Dermis blood vessel endothelial cell (primary cell): ENCODE measurements around the gene PTN. TPM values are rescaled to one million over a fixed set of nuclear protein-coding genes. Genes with fewer than 3 reads are reported as not detected.

Experiments used
- DNase-seq: peaks from one replicate; pipeline ENCODE4 v3.0.0; 2010
- total RNA-seq: library from RNA; depleted of rRNA; stranded (reverse); fragments of >200 nt; gene quantifications from 2 replicates; pipeline ENCODE4 v1.2.3, GENCODE V29; 2014

PTN gene, protein sequence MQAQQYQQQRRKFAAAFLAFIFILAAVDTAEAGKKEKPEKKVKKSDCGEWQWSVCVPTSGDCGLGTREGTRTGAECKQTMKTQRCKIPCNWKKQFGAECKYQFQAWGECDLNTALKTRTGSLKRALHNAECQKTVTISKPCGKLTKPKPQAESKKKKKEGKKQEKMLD
- total RNA-seq = under 0.01 TPM in 1 of 2 replicates, not detected in the other

DNA sequence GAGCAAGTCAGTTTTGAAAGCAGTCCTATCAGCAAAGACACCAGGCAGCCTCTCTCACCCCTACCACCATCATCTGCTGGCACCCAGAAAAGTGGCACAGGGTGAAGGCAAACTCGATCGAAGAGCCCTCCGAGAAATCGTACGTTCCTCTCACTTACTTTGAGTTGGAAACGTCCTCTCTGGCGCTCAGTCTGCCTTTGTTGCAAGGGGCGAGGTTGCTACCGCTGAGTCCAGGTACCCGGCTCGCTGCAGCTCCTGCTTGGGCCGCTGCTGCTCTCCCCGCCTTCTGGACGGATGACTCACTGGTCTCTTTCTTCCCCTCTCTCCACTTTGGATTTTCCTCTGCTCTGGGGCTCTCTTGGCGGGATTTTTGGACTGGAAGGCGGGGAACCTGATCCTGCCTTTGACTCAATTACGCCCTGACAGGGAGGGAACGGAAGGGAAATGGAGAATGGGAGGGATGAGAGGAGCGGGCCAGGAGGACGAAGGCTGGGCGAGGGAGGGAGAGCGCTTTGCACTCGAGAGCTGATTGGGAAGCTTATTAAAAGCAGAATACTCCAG is at the start of gene PTN:
TSS of gene PTN (minus strand) at position 453 of the 561 bp plus-strand sequence. CDS start 88,760 bp downstream, outside the sequence.
- DNase-seq = no peak

DNA sequence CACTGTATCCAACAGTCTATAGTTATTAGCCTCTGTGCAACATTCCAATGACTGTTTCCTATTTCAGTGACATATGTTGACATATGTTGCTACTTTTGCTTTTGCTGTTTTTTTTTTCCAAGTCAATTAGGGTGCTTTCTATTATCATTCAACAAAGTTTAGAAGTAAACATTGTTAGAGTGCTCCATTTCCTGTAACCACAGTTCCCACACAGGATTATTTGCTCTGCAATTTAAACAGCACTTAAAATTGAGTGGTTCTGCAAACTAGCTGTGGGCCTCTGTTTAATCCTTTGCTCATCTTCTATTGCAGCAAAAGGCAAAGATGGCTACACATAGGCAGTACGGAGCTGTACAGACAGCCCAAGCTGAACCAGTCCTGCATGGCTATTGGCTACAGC is 46.5 kb upstream of the PTN start:
- DNase-seq = no peak

DNA sequence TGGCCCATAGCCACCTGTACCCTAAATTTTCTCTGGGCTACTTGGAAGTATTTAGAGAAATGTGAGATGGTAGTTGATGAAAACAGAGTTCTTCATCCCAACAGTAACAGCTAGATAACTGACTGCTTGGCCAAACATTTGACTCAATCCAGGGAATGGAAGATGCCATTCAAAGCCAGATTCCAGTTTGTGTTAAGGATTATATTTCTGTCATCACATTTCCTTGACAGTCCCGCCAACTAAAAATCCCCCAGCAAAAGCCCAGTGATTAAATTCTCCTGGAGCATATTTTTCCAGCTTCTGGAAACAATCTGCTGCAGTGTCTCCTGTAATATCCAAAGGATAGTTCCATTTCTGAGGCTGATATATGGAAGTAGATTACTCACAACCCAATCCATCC is 45.4 kb upstream of the PTN start:
- DNase-seq = no peak

DNA sequence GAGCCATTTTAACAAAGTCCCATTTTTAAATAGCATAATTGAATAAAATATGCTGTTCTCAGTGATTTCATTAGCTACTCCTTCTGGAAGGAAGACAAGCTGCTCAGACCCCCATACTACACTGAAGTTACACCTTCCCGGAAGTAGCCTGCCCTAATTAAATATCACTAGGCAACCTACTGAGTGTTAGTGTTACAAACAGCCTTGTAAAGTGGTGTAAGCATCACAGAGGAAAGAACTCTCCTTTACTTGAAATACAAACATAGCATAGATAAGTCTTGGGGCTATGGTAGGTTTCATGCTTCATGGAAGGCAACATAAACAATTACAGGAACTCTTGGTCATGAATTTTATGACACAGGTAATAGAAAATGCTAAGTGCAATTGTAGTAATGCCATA is 43.4 kb upstream of the PTN start:
- DNase-seq = no peak

DNA sequence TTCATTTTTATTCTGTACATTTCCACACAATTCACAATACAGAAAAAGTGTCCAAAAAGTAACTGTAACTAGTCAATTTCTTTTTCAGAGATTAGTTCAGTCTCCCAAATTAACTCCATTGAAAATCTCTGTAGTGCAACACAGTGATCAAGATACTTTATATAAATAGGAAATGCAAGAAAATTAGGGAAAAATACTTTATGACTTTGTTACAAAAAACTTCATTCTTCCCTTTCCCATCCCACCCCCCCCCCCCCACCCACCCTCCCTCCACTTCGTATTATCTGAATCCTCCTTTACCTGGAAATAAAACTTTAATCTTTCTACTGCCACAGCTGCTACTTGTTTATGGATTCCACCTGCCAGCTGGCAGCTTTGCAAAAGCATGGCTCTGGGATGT is 37.5 kb upstream of the PTN start:
- no peak for DNase-seq

DNA sequence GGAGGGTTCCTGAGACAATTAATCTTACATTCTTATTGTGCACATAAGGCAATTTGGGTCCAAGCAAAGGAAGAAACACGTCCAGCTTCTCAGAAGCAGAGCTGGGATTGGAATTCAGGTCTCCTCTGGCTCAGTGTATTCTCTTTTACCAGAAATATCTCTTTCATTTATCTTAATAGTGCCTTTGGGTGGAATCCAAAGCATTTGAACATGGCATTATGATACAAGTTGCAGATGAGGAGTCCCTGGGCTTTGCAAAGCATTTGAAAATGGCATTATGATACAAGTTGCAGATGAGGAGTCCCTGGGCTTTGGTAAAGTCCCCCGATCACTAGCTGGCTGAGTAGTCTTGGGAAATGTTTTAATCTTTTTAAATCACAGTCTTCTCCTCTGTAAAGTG is 30.0 kb upstream of the PTN start:
- DNase-seq = no peak

DNA sequence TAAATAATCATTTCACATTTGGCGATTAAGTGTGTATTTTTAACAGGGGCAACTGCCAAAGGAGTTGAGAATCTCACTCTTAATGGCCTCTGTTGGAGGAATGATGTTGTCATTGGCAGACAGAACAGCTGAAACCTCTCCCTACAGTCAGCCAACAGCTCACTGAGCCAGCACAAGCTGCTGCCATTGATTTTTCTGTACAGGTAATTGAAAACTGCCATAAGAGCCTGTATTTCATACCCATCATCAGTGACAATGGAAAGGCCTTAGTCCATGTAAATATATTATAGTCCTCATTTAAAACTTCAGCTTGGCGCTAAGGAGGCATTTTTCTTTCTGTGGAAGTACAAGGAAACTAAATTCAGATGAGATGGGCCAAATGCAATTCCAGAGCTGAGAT is 28.1 kb upstream of the PTN start:
- DNase-seq = no peak

DNA sequence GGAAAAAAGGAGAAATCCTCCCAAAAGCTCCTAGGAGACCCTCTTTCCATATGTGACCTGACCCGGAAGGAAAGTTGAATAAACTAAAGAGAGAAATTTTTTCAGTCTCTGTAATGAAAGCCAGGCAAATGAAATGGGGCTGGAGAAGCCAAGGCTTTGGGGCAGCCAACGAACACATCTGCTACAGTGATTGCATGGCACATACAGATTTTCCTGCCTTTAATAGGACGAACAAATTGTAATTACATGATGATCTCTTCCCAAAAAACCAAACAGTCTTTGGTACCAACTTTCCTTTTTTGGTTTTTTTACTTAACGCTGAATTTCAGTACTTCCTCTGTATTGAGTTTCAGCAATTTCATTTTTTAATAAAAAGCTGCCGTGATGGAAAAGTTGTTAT is 23.5 kb upstream of the PTN start:
- no peak for DNase-seq

DNA sequence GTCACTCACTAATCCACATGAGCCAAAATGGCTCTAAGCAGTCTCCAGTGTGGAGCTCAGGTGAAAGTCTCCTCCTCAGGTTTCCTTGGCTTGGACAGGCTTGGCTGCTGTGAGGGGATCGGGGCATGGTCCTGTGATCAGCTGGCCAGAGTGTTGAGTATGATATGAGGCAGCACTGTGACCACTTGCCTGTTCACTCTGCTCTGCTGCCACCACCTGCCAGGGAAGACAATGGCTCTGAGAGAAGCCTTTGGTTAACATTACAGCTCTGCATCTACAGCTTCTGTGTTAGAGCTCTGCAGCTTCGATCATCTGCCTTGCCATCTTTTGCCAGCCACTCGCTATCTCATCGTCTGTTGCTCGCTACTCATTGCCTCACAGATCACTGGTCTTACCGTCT is 20.1 kb upstream of the PTN start:
- DNase-seq = no peak

DNA sequence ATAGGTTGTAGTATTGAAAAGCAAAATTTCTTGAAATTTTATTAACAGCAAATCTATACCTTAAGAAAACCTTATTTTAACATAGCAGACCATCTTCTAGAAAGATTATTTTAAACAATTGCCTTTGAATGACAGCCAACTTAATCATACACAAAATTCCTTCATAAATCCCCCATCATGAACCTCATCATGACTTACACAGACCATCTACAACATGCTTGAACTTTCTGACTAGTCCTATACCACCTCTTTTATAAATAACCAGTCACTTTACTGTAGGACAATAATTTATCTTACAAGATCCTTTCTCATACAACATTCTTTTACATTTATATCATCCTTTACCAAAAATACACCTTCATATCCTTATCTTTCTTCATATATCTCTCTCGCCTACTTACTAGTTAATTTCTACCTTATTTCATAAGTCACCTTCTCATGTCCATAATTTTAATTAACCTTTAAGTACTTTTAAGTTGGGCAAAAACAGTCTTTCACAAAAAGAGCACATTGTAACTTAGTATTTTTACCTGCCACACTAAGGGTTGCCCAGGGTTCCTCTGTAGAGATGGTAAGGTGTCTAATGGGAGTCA is 16.6 kb upstream of the PTN start:
- DNase-seq = no peak

DNA sequence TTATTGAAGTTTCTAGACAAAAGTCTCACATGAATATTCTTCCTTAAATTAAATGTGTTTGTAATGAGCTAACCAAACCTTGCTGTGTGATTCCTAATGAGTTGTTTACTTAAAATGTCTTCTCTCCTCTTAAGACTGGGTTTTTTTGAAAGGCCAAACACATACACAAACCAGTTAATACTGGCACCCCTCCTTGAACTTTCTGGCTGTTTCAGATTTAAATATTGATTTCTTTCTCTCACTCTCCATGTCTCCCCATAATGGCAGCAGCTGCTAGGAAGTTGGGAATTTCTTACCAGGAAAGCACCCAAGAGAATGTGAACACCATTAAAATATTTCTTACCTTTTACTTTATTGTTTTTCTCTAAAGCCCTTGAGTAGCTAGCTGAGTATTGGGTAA is 11.4 kb upstream of the PTN start:
- DNase-seq = no peak

DNA sequence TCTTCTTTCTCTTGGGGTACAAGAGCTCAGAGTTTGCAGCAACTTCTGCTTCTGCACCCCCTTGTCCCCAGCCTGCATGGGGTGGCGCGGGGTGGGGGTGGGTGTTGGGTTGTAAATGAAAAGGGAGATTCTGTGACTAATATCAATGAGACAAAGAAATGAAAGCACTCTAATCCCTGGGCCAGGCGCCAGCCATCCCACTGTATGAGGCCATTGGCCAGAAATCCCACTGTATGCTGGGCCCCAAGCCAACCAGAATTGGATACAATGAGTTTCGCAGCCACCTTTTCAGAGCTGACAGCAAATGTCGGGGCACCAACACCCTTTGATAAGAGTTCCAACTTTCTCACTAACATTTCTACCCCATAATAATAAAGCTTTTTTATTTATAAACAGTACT is 10.9 kb upstream of the PTN start:
- DNase-seq = no peak

DNA sequence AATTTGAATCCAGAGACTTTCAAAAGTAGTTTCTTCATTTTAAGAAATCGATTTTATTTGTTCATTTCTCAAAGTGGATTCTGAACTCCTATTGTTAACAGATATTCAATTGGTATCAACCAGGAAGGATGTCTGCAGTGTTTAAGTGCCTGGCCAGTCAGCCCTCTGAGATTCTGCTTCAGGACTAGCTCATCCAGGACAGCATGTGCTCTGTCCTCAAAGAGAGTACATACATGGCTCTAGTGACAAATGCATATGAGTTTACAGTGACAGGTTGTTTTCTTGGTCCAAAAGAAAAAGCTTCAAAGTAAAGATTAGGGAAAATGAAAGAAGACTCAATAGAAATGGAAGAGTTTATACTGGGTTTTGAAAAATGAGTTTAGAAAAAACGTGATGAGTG is 8.4 kb upstream of the PTN start:
- no peak for DNase-seq

DNA sequence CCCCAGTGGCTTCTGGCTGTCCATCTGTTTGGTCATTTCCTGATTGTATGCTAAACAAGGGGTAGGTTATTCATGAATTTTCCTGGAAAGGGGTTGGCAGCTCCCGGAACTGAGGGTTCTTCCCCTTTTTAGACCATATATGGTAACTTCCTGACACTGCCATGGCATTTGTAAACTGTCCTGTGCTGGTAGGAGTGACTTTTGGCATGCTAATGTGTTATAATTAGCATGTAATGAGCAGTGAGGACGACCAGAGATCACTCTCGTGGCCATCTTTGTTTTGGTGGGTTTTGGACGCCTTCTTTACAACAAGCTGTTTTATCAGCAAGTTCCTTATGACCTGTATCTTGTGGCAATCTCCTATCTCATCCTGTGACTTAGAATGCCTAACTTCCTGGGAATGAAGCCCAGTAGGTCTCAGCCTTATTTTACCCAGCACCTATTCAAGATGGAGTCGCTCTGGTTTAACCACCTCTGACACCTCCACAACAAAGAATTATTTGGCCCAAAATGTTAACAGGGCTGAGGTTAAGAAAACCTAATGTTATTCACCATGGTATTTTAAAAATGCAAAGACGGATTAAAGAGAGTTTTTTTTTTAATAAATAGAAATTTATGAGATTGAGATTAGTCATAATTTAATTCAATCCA is 2.4 kb upstream of the PTN start:
- no peak for DNase-seq

DNA sequence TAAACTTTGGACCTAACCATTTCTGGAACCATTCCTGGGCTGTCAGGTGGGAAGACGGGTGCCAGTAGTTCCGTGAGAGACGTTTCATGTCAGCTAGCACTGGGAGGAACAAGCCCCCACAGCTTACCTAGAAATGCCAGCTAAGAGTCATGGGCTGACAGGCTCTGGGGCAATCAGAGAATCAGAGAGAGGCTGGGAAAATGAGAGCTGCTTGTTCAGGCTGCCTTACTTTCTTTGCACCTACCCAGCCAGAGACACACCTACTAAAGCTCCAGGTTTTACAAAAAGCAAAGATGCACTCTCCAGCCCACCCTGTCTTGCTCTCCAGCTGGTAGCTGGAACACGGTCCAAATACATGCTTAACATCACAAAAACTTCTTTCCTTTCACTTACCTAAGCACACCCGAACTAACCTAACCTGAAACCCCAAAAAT is 688 bp downstream of the PTN start:
- no peak for DNase-seq

DNA sequence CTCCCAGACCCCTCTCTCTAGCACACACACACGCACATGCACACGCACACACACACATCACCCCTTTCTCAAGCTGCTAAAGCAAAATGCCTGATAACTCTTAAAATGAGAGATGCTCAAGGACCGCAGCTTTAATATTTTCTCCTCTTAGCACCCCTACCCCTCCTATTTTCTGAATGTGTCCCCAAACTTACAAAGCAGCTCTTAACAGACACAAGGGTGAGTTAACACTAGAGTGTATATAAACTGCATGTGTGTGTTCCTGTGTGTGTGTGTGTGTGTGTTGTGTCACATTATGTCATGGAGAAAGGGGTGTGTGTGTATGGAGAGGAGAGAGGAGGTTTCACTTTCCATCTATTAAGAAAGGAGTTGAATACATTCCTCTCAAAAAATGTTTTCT is 1.3 kb downstream of the PTN start:
- DNase-seq = no peak

DNA sequence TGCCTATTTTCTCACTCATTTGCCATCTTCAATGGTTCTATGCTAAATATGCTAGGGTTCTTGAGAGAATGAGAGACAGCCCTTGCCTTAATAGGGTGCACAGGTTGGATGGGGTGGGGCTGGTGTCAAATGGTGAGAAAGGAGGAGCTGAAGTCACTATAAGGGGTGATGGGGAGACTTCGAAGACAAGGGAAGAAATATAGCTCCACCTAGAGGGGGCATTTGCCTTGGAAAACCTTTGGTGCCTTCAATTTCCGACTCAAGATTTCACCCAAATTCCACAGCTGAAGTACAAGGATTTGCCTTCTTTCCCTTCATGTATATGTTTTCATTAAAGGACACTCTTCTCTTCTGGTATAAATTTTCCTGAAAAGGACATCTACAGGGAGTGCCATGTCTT is 5.6 kb downstream of the PTN start:
- no peak for DNase-seq

DNA sequence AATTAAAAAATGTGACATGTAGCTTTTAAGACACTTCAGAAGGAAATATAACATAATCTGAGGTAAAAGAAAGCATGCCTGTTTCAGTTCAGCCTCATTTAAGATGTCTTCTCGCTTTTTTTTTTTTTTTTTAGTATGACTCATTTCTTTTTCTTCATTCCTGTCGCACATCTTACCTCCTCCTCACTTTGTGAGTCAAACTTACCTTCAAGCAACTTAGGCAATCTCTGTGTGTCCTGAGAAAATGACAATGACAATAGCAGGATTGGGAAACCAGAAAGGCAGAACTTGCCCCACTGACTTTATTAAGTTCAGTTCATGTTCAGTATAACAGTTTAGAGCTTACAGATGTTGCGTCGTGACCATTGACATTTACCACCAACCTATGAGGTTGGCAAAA is 7.7 kb downstream of the PTN start:
- no peak for DNase-seq

DNA sequence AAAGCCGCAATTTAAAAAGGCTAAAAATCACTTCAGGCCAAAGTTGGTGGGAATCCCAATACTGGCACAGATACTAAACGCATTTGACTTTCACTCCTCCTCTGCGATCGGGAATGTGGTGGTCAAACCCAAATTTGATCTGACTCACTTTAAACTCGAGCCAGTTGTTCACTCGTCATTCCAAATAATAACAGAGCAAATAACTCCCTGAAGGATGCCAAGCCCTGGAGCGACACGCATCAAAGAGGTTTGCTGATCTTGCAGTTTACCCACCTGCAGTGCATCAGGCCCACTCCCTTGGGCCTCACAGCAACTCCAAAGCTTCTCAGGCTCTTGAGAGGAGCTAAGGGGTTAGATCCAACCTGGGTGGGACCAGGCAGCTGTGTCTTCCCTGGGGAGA is 12.2 kb downstream of the PTN start:
- no peak for DNase-seq

DNA sequence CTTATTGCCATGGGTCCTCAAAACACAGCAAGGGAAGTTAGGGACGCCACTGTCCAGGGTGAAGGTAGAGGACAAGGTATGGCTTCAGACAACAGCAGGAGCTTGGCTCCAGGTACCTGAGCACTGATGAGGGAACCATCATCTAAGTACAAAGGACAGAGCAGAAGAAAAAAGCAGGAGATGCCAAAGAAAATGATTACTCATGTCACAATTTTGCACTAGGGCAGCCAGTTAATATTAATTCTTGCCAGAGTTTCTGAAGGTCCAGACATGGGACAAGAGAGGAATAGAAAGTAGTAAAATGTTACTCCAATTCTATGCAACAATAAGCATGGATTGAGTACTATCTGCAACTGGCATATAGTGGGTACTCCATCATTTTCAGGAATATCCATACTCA is 14.1 kb downstream of the PTN start:
- no peak for DNase-seq

DNA sequence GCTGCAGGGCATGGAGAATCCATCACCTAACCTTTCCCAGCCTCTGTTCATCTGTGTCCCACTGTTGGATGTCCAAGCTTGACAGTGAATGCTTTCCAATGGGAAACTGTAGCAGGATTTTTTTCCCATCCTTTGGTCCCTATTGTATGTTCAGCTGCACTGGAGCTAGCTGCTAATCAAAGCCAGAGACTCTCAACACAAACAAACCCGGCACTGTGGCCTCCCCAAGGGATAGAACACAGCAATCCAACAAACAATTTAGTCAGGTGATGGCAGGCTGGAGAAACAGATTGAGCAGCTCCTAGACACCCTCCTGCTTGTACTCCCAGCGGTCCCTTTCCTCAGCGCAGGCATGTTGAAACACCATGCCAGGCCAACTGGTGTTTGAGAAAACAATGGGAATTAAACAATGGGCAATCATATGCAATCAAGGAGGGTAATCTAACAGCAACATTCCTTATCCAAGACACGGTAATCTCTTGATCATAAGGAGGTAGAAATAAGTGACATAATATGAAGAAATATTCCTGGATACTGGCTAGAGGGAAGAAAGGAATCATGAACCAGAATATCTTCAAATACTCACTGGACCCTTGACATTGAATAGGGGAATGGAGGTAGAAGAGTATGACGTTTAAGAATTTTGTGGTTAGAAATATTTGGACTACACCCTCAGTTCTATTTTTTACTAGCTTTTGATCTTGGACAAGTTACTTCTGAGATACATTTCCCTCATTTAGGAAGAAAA is 15.0 kb downstream of the PTN start:
- DNase-seq = no peak

DNA sequence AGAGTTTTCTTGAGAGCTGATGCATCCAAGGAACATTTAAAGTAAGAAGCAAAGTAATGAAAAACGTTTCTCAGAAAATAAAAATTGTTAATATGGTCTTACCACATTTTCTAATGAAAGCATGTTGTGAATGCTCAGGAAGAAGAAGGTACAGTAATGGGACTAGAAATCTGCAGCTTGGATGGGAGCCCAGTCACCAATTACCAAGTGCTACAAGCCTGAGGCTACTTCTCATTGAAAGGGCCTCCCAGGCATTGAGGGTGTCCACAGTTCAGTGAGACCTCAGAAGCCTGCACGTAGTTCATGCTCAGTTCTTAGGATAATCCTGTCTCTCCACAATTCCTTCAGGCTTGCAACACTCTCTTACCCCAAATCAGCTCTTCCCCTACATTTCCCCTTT is 17.6 kb downstream of the PTN start:
- DNase-seq = no peak
